HUDEP-2 (cell line): ENCODE results near the gene METTL5.

Experiments used
- DNase-seq, 76 experiments: peaks; one replicate each; lab custom pipeline; 2025; ENCODE audit not compliant: unreplicated experiment in 76 of 76; lab: John Stamatoyannopoulos, UW

The METTL5 gene

DNA sequence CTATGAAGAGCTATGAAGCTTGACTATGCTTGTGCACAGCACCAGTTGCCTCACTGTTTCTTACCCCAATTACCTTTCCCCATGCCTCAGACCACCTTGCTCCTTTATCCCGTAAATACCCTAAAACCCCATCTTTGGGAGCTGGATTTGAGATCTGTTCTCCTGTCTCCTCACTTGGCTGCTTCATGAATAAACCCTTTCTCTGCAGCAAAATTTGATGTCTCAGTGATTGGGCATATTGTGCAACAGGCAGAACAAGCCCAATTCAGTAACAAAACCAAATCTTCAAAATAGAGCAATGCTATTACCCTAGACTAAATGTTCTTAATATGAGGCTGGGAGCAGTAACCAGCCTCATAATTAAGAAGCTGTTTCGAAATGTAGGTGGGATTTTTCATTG is 29.5 kb downstream of the METTL5 start:
- DNase-seq = no peak

DNA sequence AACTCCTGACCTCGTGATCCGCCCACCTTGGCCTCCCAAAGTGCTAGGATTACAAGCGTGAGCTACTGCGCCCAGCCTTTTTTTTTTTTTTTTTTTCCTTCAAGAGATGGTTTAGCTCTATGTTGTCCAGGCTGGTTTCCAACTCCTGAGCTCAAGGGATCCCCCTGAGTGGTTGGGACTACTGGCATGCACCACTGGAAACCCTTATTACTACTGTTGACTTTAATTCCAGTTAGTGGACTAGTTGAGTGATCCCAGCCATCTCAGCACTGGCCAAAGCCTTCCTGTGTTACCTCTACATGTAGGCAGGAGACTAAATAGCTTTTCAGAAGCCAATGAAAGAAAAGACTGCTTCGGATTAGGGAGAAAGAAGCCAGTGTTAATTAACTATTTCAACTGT is 34.1 kb downstream of the METTL5 start:
- DNase-seq = no peak

DNA sequence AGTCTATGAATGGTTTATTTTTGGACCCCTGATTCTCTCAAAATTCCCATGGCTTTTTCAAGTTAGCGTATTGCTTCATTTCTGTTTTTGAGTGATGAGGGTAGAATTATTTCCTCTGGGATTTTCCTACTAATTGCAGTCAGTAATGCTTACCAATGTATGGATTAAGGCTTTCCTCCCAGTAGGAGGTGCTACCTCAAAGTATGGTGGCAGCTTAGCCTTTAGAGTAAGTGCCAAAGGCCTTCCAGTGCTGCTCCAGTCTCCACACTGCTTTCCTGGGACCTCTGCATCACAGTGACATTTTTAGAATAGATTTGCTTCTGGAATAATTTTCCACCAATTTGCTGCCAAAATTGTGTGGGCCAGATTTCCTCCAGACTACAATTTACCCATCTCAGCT is 42.2 kb downstream of the METTL5 start:
- no peak for DNase-seq

DNA sequence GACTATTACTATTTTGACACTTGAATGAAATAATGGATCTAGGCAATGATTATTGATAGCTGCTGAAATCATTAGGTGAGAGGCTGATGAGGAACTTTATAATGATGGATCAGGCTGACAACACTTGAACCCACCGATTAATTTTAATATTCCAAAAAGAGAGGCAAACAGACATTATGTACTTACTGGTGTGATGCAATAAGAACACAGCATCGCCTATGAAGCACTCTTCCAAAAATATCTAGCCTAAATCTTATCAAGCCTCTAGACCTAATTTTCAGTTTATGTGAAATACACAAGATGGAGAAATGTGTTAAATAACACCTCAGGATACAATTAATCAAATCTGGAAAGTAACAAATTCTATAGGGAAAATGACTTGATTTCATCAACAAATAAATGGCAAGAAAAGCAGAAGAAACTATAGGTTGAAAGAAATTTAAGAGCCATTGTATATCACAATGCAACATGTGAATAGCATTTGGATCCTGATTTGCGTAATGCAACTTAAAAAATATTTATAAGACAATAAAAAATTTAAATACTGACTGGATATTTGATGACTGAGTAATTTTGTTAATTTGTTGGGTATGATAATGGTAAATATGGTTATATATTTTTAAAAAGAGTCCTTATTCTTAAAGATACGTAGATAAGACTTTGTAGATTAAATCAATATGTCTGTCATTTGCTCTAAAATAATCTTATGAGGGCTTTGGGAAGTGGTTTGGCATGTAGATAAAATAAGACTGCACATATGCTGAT is 43.3 kb downstream of the METTL5 start:
- DNase-seq = no peak

DNA sequence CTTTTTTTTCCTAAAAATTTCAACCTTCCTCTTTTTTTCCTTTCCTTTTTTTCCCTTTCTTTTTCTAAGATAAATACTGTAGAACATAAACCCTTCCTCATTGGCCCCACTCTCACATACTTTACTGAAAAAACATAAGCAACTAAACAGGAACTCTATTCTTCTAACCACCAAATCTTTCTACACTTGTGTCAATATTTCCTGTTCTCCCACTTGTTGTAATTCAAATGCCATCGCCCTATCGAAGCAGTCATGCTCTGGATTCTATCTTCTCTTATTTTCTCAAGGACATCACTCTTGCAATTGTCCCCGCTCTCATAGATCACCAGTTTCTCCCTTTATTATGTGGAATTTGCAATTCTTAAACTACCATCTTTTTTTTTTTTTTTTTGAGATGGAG is 46.3 kb downstream of the METTL5 start:
- no peak for DNase-seq

DNA sequence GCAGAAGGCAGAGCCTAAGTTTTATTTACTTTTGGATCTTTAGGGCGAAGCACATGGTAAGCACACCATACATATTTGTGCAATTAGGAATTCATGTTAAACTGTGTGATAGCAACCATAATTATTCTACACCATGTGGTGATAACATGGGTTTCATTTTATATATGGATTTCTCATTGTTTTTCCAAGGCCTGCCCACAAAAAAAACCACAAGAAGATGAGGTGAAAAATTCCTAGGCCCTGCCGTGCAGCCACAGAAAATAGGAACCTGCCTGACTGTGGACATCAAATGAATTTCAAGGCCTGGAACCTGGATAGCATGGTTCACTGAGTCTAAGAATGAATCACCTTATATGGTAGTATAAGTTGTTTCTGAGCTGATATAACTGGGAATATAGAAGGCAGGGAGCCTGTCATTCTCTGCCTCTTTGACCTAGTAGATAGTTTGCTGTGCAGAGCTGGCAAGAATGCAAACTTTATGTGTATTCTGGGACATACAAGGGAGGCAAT is 48.4 kb downstream of the METTL5 start:
- no peak for DNase-seq

DNA sequence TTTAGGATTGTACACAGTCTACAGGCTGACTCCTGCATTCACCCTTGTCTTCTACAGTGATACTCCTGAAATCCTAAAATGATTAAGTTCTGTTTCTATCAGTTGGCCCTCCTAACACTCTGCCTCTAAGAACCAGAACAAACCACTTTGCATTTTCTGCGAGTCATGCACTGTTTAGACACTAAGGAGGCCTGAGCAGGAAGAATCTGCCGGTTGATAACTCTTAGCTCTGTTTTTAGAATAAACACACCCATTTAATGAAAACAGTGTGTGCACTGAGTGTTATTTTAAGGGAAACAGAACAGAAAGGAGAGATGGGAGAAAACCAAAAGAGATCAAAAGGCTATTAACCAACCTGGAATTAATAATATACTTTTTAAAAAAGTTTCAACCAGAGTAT is 48.9 kb downstream of the METTL5 start:
- no peak for DNase-seq

DNA sequence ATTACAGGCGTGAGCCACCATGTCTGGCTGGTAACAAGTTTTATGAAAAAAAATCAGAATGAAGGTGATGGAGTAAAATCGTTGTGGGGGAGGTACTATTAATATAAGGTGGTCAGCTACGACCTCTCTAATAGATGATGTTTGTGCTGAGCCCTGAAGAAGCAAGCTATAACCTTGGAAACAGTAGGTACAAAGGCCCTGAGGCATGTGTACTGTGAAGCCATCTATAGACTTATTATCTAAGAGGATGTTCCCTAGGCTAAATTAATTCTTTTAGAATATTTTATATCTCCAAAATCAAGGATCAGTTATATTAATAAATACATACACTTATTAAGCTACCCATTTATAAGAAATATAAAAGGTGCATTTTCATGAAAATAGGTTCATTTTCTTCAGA is 49.4 kb downstream of the METTL5 start:
- no peak for DNase-seq

DNA sequence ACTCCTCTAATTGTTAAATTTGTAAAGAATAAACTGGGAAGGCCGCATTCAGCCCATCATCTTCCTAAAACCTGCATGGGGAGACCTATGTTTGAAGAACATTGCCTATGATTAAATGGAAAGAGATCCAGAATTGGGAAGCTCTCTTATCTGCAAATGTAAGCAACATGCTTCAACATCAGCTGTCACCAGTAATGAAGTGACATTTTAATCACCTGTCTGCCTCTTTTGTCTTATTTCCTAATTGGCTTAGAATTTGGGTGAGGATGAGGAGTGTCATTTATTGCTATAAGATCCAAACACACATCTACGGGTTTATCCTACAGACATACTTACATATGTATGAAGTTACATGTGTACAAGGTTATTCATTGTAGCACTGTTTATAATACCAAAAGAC is 52.1 kb downstream of the METTL5 start:
- DNase-seq = no peak

DNA sequence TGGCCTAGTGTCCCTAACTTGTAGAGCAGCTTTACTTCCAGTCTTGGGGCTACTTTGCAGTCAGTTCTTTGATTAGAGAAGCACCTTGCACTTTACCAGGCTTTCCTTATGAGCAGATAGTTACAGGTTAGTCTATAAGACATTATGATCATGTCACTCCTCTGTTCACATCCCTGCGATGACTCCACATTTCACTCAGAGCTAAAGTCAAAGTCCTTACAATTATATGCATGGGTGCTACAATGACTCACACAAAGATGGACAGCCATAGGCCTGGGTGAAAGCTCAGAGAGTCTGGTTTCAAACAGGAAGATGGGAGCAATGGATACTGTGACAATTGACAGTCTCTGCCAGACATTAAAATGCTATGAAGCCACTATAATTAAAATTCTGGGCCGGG is 53.1 kb downstream of the METTL5 start:
- no peak for DNase-seq

DNA sequence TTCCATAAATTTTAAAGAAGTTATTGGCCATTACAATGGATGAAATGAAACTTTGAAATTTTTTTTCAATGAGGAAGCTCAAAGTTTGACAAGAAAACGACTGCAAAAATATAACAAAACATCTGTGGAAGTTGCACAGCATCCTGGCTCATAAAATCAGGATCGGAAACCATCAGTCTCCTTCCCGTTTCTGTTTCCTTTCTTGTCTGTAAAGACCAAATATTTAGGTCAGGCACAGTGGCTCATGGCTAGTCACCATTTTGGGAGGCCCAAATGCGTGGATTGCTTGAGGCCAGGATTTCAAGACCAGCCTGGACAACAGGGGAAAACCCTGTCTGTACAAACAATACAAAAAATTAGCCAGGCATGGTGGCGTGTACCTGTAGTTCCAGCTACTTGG is 53.7 kb downstream of the METTL5 start:
- DNase-seq = no peak

DNA sequence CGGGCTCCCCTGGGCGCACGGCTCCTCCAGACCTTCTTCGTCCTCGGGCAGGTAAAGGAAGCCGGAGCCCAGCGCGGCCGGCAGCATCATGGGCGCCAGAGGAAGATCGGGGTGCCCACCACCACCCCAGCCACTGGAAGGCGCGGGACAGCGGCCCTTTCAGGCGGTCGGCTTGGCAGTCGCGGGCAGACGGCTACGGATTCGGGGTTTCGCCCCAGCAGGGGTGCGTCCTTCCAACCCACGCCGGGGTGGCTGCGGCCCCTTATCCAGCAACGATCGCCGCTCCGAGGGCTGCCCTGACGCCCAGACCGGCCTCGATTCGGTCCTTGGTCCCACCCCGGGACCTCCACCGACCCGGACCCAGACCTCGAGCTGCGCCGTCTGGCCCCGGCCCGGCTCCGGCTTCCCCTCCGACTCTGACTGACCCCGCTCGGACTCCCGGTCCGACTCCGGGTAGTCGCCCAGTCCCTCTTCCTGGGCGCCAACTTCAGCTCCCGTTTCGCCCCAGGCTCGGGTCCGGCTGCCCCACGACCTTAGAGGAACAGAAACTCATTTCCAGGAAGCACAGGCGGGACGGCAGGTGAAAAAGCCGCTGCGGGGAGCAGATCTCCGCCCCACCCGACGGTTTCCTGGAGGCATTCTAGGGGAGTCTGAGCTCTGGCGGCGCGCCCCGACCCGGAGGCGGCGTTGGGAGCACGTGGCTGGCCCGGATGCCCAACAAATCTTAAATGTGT is 56.3 kb downstream of the METTL5 start:
- peak in 6 of 76 experiments; percentile 2 to 9 (median 4) for DNase-seq

DNA sequence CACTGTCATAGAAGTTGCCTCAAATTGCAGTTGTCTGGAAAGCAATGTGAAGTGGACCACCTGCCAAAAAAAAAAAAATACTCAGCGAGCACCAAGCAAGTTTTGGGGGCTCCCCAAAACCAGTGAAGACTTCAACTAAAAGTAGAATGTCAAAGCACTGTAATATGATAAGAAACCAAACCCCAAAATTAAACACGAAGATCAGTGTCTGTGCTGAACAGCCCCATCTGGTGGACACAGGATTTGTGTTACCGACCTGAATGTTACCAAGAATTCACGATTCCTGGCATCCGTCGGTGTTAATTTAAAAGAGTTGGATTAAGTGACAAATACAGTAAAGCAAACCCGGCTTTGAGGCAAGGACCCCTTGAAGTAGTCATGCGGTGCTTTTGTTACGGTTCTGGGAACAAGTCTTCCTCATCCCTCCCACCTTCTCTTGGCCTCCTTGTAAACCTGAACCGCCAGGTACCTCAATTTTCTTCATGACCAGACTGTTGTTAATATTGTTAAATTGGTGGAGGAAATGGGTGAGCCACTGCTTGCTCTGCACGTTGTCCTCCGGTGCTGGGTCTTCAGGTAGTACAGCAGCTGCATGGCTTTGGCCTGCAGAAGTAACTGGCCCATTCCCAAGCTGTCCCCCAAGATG is 57.3 kb downstream of the METTL5 start:
- peak in 51 of 76 experiments; percentile 3 to 58 (median 29) for DNase-seq

DNA sequence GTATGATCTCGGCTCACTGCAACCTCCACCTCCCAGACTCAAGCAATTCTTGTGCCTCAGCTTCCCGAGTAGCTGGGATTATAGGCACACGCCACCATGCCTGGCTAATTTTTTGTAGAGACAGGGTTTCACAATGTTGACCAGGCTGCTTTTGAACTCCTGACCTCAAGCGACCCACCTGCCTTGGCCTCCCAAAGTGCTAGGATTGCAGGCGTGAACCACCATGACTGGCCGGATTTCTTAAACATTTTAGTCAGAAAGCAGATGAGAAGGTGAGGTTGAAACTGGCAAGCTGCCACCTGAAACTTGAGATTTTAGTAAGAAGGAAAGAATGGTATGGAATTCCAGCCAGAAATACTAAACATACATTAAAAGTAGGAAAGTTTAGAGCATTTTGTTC is 59.2 kb downstream of the METTL5 start:
- DNase-seq = no peak

DNA sequence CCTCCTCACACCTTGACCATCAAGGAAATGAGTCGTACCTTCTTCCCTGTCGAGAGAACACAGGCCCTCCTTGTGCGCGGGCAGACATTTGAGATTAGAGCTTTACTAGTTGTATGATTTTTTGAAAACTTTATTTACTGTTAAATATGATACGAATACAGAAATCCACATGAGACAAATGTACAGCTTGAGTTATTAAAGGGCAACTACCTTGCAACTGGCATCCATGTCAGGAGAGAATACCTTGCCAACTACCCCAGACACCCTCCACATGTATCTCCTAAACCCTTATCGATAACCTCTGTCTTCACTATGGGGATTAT is 62.8 kb downstream of the METTL5 start:
- DNase-seq = no peak
